ENCODE results near the gene PRXL2A.

DNA sequence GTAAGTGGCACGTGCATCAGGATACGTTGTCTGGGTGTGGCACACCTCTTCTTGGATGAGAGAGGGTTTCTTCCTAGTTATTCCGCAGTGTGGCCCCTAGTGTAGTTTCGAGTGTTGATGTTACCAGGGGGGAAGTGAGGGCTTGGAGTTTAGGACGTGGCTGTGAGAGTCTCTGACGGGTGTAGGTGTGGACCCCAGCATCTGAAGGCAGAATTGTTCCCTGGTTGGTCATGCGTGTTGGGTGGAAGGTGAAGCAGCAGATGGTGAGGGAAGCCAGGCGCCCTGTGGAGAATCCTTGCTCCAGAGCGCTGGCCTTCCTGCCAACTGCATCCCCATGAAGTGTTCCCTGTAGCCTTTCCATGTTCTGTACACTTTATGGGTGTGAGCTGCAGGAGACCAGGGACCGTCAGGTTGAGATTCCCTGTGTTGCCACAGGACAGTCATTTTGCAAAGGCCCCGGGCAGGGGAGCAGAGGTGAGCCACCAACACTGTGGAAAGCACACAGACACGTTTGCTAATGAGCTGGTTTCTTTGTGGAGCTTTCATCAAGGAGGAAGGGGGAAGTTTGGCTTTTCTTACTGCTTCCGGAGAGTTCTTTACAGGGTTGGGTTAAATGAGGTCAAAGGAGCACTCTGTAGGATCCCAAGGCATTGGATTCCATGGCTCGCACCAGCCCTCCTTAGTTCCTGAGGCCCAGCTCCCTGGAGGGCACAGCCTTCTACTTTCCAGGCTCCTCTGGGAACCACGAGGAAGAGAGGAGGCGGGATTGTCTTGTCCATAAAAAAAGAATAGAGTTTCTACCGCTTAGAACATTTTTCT, 77.8 kb downstream of the PRXL2A start:
- no peak for TF ChIP-seq ZNF331 (CRISPR knock-in tag; IDR thresholded peaks at IDR 0.05; ENCODE audit: low read depth)
- TF ChIP-seq, protein P1, sequence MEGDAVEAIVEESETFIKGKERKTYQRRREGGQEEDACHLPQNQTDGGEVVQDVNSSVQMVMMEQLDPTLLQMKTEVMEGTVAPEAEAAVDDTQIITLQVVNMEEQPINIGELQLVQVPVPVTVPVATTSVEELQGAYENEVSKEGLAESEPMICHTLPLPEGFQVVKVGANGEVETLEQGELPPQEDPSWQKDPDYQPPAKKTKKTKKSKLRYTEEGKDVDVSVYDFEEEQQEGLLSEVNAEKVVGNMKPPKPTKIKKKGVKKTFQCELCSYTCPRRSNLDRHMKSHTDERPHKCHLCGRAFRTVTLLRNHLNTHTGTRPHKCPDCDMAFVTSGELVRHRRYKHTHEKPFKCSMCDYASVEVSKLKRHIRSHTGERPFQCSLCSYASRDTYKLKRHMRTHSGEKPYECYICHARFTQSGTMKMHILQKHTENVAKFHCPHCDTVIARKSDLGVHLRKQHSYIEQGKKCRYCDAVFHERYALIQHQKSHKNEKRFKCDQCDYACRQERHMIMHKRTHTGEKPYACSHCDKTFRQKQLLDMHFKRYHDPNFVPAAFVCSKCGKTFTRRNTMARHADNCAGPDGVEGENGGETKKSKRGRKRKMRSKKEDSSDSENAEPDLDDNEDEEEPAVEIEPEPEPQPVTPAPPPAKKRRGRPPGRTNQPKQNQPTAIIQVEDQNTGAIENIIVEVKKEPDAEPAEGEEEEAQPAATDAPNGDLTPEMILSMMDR (conservative IDR thresholded peaks at IDR 0.05; ENCODE audit: low read depth in 2 of 2) = no peak
- TF ChIP-seq, protein P2, sequence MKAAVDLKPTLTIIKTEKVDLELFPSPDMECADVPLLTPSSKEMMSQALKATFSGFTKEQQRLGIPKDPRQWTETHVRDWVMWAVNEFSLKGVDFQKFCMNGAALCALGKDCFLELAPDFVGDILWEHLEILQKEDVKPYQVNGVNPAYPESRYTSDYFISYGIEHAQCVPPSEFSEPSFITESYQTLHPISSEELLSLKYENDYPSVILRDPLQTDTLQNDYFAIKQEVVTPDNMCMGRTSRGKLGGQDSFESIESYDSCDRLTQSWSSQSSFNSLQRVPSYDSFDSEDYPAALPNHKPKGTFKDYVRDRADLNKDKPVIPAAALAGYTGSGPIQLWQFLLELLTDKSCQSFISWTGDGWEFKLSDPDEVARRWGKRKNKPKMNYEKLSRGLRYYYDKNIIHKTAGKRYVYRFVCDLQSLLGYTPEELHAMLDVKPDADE (IDR thresholded peaks at IDR 0.05) = no peak
- TF ChIP-seq POLR2AphosphoS5 (IDR thresholded peaks at IDR 0.05; ENCODE audit: low read depth) = no peak
- no peak for TF ChIP-seq EZH2 (IDR thresholded peaks at IDR 0.05; ENCODE audit: low read depth, unreplicated experiment)
- TF ChIP-seq REST (IDR thresholded peaks at IDR 0.05; ENCODE audit: unreplicated experiment) = no peak
- no peak for TF ChIP-seq STAT1 (IDR thresholded peaks at IDR 0.05; ENCODE audit: unreplicated experiment)
- no peak for TF ChIP-seq EZH2phosphoT487 (IDR thresholded peaks at IDR 0.05; ENCODE audit: unreplicated experiment)
- TF ChIP-seq JUNB (IDR thresholded peaks at IDR 0.05; ENCODE audit: unreplicated experiment) = no peak

Measured in GM23338 (cell line).